Measurements from ENCODE around the gene PPM1D. TPM values are rescaled to one million over a fixed set of nuclear protein-coding genes. Genes with fewer than 3 reads are reported as not detected.

Gene PPM1D
- polyA plus RNA-seq, 1 of the 3 experiments (the other 2 are of a cell fraction): 8.8 TPM

GRCh38 chr17:60560860-60561257, 39.1 kb upstream of the PPM1D start (continued):
- TF ChIP-seq REST (IDR thresholded peaks at IDR 0.05; ENCODE audit: low read depth, low read length): no peak
- TF ChIP-seq FOSL2 (IDR thresholded peaks at IDR 0.05; ENCODE audit: borderline replicate concordance, low read depth): no peak
- no peak for TF ChIP-seq EP300 (IDR thresholded peaks at IDR 0.05; ENCODE audit: borderline replicate concordance in 1 of 2, low read depth in 1 of 2, low read length in 1 of 2)
- TF ChIP-seq GABPA (IDR thresholded peaks at IDR 0.05; ENCODE audit: low read depth): no peak
- TF ChIP-seq USF1 (IDR thresholded peaks at IDR 0.05; ENCODE audit: borderline replicate concordance, low read depth): no peak
- TF ChIP-seq CHD2 (IDR thresholded peaks at IDR 0.05; ENCODE audit: low read length, partially characterized antibody): no peak

GRCh38 chr17:60562421-60562820, 37.6 kb upstream of the PPM1D start:
- H3F3A ChIP-seq (replicated peaks; ENCODE audit: insufficient read depth): no peaks in the 10 kb centered on the region
- no peak overlapping the region for H2AFZ ChIP-seq (ENCODE audit: low read depth)
- TF ChIP-seq JUND (IDR thresholded peaks at IDR 0.05): no peak
- TF ChIP-seq FOXJ3 (CRISPR knock-in tag; IDR thresholded peaks at IDR 0.05): no peak
- TF ChIP-seq POLR2AphosphoS5 (IDR thresholded peaks at IDR 0.05; ENCODE audit: low read depth, low read length): no peak
- no peak for TF ChIP-seq TAF1 (IDR thresholded peaks at IDR 0.05; ENCODE audit: borderline replicate concordance, low read depth, low read length)
- no peak for TF ChIP-seq RXRA (IDR thresholded peaks at IDR 0.05; ENCODE audit: borderline replicate concordance, low read depth)
- TF ChIP-seq CHD2 (IDR thresholded peaks at IDR 0.05; ENCODE audit: low read length, partially characterized antibody): no peak
- no peak for TF ChIP-seq RCOR1 (IDR thresholded peaks at IDR 0.05; ENCODE audit: low read length)
- H3K9me2 ChIP-seq: no peaks in the 10 kb centered on the region
- H3K79me2 ChIP-seq (ENCODE audit: insufficient read depth): no peaks in the 10 kb centered on the region
- no peaks in the 10 kb centered on the region for H3K9me3 ChIP-seq
- CTCF ChIA-PET: interaction anchor here (1.6 to 2.0 kb wide), 2 partner anchors 76 to 141 kb away, joined by 4 to 7 read pairs; no protein-coding TSS in a partner anchor
- POLR2A ChIA-PET: interaction anchor here (1.0 kb wide), 1 partner anchor 36 kb away, joined by 4 read pairs; no protein-coding TSS in a partner anchor
- H3K4me1 ChIP-seq (ENCODE audit: control insufficient read depth in 1 of 2, insufficient read depth in 2 of 2, low read depth in 1 of 2, low read length in 1 of 2): no peaks in the 10 kb centered on the region
- 59% methylated on average over 3 of the region's 3 CpGs for WGBS (ENCODE audit: low lambda C conversion rate)
- H3K27me3 ChIP-seq (ENCODE audit: insufficient read depth): no peaks in the 10 kb centered on the region
- no peak for DNase-seq
- no peak overlapping the region for H3K9ac ChIP-seq
- no peak overlapping the region for H3K27ac ChIP-seq (ENCODE audit: low read depth in 2 of 2, low read length in 1 of 2)
- H4K20me1 ChIP-seq (ENCODE audit: insufficient read depth): no peaks in the 10 kb centered on the region
- H3K4me3 ChIP-seq (ENCODE audit: low read depth in 2 of 2, low read length in 1 of 2): no peak overlapping the region
- H3K4me2 ChIP-seq: no peak overlapping the region
- H3K36me3 ChIP-seq (replicated peaks in 1 of 2; ENCODE audit: control insufficient read depth in 1 of 2, insufficient read depth in 2 of 2, low read length in 1 of 2): no peaks in the 10 kb centered on the region

Measured in SK-N-SH (cell line).